NCI-H748 treated with DMSO at 0.1 percent for 48 hours (cell line): Measurements from ENCODE around the gene SCEL.
"Not testable (repeated sequence)": the region's sequence is repeated elsewhere in the genome, so short reads cannot be mapped to it uniquely, and the experiment has no call there.

Source experiments
- DNase-seq: peaks from one replicate; lab custom pipeline; 2025; lab: John Stamatoyannopoulos, UW

SCEL gene

GRCh38 chr13:77662301-77662700, 126.8 kb downstream of the SCEL start:
- DNase-seq: not testable (repeated sequence)

GRCh38 chr13:77662831-77663230, 127.3 kb downstream of the SCEL start:
- DNase-seq: not testable (repeated sequence)

- DNase-seq: no peak
Observed at GRCh38 chr13:77674852-77675251, 139.3 kb downstream of the SCEL start.

GRCh38 chr13:77678691-77679235, 143.3 kb downstream of the SCEL start:
- DNase-seq: no peak

GRCh38 chr13:77687799-77688198, 152.3 kb downstream of the SCEL start:
- no peak for DNase-seq

GRCh38 chr13:77691871-77692270, 156.4 kb downstream of the SCEL start:
- no peak for DNase-seq

- no peak for DNase-seq
Observed at GRCh38 chr13:77692746-77693448, 157.4 kb downstream of the SCEL start.

GRCh38 chr13:77693449-77693940, 158.0 kb downstream of the SCEL start:
- DNase-seq: no peak
